HG03064 (cell line): ENCODE data around the gene PLAAT4.

Source experiments
- ATAC-seq: cut with Tn5 transposase; IDR thresholded peaks from one replicate; pipeline ENCODE4 v1.9.1; 2021; ENCODE audit warnings: low read depth; ENCODE audit not compliant: unreplicated experiment

The PLAAT4 gene, protein sequence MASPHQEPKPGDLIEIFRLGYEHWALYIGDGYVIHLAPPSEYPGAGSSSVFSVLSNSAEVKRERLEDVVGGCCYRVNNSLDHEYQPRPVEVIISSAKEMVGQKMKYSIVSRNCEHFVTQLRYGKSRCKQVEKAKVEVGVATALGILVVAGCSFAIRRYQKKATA

DNA sequence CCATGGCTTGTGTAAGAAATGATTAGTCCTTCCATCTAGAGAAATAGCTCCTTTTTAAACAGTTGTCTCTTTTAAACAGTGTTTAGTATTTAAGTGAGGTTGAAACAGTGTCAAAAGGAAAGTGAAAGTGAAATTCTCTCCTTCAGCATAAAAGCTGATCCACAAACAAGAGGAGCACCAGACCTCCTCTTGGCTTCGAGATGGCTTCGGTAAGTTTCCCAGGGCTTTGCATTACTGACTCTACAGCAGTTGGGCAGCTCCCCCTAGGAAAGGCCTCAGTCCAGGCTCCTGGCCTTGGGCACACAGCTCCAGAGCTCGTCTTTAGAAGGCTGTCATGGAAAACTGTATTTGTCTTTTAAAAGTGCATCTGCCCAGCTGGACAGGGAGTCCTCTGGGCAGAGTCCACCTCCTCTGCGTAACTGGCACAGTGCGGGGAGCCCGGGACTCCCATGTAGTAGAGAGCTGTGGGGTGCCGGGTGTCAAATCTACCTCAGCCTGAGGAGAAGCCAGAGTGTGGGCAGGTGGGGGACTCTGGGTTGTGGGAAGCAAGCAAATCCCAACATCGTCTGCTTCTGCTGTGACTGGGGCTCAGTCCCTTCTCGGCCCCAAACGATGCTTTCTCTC, at the start of gene PLAAT4:
TSS of gene PLAAT4 (plus strand) at position 140 of the 624 bp plus-strand sequence. CDS start at position 201, 61 bp downstream.
- ATAC-seq, result no peak

DNA sequence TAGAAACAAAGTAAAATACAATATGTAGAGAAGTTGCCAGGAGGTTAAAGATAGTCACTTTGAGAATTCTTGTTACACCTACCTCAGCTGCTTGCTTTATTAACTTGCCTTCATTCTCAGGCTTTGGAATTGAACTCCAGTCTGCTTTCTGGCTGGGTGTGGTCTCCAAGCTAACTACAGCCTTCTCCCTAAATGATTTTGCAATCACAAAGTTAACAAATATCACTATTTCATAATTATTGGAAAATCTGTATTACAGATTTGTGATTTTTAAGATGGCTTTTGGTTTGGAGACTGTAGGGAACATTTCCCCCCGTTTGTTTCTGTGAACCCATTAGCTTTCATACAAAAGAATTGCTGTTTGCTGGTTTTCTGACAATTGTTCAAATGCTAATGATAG, 47.8 kb upstream of the PLAAT4 start:
- ATAC-seq, result no peak

DNA sequence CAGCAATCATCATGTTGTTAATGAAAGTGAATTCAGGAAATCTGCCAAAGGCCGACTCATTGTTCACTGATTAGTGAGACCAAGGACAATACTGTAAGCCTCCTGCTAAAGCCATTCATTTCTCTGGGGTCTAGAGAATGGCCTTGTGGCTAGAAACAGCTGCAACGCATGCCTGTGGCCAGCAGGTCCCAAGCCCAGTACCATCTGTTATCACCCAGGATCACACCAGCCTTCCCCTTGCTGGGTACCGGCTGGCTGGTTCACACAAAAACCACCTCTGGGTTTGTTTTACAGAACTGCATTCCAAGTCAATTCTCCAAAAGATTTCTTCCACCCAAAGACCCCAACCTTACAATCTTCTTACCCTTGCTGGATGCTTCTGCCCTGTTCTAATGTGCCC, 46.7 kb upstream of the PLAAT4 start:
- ATAC-seq, result no peak

DNA sequence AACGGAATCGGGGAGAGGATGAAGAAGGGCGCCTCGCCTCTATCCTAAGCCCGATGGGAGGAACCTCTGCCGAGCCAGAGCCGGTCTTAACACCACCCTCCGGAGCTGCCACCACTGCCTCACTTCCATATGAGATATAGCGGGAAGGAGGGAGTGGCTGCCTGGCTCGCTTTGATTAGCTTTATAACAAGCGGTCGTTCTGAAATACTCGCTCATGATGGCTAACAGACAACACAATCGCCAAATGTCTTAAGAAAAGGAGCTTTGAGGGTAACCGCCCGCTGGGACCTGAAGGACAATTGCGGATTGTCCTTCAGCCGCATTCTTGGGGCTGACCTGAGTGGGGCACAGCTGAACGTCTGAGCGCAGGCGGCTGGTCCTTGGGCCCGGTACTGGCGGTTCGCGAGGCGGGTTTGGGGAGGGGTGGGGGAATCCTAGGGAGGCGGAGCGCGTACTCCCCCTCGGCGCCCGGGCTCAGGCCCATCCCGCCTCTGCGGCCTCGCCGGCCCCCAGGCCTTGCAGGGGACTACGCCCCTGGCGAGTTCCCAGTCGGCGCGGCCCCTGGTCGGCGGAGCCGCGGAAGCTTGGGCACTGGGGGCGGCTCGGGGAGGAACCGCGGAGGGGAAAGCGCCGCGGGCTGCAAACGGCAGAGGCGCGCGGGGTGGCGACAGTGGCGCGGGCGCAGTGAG, 45.9 kb upstream of the PLAAT4 start, which contains the start of gene PLAAT5:
TSS of gene PLAAT5 (minus strand) at position 617 of the 689 bp plus-strand sequence. CDS start at position 484, 133 bp downstream.
- ATAC-seq, result no peak

DNA sequence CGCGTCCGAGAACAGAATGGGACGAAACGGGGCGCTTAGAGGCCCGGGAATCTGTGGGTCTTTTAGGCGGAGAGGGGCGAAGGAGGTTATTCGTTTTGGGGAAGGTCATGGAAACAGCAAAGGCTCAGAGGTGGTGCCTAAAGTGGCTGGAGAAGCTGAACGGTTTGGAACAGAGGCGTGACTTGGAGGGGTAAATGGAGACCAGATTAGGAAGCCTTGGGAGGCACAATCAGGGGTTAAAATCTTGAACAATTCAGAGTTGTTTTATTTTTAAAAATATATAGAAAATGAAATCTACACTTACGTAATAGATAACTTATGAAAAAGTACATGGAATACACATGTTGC, 45.4 kb upstream of the PLAAT4 start:
- ATAC-seq, result no peak

DNA sequence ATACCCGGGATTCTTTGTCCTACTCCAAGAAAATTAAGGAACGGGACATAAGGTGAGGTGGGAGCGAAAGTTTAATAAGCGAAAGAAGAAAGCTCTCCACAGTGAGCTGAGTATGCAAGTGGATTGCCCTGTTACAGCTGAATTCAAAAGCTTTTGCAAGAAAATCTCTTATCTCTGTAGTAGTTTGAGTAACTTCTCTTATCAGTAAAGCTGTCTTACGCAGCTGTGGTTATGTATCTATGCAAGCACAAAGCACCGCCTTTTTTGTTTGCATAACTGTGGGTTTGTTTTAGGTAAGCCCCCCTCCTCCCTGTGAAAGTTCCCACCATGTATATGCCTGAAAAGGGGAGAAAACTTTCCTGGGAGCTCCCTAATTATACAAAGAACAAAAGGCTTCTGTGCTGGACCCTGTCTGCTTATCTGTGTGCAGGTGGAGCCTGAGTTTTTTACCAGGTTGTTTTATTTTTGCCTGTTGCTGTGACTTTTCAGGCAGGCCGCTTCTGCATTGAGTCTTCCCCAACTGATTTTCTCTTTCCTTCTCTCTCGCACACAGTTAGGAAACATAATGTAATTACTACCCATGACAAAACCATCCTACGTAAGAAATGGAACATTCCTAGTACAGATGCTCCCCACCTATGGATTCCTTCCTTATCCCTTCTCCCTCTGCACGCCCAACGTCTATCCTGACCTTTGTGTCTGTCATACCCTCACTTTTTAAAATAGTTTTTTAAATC, 44.8 kb upstream of the PLAAT4 start:
- no peak for ATAC-seq

DNA sequence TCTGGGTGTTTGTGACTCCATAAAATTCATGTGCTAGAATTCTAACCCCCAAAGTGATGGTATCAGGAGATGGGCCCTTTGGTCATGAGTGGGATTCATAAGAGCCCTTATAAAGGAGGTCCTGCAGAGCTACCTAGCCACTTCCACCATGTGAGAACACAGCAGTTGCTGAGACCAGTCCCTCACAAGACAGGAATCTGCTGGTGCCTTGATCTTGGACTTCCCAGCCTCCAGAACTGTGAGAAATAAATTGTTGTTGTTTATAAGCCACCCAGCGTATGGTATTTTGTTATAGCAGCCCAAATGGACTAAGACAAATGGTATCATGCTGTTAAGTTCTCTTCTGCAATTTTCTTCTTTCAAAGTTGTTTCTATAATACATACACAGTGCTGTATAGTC, 44.2 kb upstream of the PLAAT4 start:
- no peak for ATAC-seq

DNA sequence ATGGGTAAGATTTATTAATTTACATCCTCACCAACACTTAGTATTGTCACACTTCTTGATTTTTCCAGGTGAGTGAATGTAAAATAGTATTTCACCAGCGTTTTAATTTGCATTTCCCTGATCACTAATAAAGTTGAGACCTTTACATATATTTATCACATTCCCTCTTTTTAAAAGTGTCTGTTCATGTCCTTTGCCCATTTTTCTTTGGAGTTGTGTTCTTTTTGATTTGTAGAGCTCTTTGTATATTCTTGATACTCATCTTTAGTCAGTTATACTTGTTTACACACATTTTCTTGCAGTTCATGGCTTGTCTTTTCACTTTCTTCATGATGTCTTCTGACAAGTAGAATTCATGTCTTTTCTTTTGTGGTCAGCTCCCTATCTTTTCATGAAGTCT, 43.5 kb upstream of the PLAAT4 start:
- ATAC-seq, result no peak

DNA sequence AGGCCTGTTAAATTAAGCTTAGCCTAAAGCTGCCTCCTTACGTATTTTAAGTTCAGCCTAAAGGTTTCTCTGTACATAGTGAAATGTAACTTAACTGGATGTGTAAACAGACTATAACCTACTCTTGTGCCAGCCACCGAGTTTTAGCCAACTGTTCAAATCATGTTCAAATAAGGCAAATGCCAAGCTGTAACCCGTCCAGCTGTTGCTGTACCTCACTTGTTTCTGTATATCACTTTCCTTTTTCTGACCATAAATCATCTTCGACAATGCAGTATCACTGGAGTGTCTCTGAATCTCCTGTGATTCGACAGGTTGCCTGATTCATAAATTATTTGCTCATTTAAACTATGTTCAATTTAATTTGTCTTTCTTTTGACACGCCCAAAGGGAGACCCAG, 41.6 kb upstream of the PLAAT4 start:
- no peak for ATAC-seq

DNA sequence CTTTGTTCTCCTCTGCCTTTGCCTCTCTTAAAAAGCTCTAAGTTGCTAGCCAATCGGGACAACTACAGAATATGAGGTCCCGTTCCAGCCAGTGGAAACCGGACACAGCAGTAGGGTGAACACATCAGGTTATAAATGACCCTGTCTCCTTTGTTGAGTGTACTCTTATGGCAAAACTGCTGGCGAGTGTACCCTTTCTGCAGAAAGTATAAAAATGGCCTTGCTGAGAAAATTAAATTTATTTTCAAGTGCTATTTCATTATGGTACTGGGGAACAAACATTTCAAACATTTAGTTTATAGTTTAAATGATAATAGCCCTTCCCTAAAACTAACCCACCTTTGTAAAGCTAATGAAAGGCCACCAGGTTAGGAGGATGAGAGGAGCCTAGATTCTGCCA, 36.7 kb upstream of the PLAAT4 start:
- ATAC-seq, result no peak

DNA sequence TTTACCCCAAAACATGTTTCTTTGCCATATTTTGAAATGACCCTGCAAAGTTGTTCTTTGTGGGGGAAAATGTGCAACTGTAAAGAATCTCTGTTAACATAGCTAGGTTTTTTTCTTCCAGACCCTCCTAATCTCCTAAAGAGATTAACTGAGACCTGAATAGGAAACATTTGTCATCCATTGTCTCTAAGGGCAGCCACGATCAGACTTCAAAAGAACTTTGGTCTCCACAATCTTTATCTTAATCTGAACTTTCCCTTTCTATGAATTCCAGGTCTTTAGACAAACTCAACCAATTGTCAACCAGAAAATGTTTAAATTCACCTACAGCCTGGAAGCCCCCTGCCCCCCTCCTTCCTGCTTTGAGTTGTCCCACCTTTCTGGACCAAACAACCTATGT, 35.4 kb upstream of the PLAAT4 start:
- no peak for ATAC-seq

DNA sequence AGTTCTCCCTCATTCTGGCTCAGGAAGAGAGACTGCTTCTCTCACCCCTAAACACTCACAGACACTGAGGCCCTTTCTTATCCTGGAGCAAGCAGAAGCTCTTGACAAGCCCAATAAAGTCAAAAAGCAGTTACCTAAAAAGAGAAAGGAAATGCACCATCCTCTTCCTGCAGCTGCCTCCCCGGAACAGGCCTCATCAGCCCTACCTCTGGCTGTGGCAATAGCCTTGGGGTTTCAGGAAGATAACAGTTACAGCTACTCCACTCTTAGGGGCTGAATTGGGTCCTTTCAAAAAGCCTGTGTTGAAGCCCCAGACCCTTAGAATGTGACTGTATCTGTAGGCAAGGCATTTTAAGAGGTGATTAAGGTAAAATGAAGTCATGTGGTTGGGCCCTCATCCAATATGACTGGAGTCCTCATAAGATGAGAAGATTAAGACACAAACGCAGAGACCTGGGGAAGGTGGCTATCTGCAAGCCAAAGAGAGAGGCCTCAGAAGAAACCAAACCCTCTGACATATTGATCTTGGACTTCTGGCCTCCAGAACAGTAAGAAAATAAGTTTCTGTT, 34.3 kb upstream of the PLAAT4 start:
- ATAC-seq, result no peak

DNA sequence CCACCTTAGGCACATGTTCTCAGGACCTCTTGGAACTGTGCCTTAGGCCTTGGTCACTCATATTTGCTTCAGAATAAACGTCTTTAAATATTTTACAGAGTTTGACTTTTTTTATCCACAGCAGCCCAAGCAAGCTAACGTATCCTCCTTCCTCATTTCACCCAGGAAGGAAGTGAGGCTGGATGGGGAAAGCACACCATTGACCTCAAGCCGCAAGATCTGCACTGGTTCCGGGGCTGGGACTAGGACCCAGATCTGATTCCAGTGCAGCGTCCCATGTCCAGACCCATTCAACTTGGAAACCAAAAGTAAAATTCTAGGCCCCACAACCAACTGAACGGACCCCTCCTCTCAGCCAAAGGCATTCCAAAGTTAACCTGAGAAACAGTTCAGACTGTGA, 33.1 kb upstream of the PLAAT4 start:
- no peak for ATAC-seq

DNA sequence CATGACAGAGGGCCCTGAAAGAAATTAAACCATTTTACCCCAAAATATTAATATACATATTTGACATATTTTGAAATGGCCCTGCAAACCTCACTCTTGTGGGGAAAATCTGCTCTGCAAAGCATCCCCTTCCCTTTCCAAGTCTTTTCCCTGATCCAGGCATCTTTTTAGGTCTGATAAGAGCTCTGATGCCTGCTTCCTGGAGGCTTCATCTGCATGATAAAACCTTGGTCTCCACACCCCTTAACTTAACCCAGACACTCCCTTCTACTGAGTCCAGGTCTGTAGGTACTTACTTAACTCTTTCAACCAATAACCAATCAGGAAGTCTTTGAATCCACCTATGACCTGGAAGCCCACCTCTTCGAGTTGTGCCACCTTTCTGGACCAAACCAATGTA, 32.6 kb upstream of the PLAAT4 start:
- ATAC-seq, result no peak

DNA sequence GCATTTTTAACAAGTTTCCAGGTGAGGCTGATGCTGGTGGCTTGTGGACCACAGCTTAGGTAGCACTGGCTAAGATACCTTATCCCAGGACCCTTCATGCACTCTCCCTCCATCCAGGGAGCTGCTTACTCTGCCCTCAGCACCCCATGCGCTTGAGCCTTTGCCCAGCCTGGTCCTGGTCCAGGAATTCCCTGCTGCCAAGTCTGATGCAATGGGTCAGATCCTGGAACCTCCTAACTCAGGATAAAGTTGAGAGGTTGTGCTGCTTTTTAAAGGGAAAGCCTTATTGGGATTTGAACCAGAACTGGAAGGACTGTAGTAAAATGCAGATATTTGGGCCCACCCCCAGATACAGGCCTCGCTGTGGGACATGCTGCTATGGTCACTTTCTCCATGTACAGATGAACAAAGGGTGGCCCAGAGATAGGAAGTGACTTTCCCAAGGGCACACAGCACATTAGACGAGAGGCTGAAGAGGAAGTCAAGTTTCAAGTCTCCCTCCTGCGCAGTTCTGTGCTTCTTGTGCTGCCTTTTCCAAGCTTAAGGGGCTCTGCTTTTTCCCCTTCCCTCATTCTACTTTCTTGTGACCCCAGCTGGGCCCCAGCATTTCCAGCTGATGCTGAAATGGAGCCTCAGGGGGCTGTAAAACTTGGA, 31.5 kb upstream of the PLAAT4 start:
- ATAC-seq, result no peak

DNA sequence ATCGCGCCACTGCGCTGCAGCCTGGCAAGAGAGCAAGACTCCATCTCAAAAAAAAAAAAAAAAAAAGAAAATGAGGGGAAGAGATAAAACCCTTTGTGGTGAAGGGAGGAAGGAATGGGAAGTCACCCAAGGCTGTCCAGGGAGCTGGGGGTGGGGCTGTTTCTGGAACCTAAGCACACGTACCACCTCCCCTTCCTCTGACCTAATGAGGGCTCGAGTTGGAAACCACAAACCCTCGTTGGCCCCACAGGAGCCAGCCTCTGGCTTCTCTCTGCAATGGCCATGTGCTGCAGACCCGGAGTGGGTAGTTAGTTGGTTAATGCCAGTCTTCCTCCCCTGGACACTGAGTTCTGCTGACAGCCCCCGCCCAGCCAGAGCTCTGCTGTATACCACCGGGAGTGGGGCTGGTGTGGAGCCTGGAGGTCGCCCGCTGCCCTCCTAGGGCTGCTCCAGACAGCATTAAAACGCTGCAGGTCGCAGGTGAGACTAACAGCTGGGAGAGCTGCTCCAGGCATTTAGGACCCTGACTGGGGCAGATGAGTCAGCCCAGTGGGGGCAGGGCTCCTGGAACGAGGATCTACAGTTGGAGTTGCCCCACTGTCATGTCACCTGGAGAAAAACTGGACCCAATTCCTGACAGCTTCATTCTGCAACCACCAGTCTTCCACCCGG, 30.6 kb upstream of the PLAAT4 start, which contains the start of gene LGALS12:
TSS of gene LGALS12 (plus strand) at position 228 of the 672 bp plus-strand sequence. CDS start at position 603, 375 bp downstream.
- no peak for ATAC-seq

DNA sequence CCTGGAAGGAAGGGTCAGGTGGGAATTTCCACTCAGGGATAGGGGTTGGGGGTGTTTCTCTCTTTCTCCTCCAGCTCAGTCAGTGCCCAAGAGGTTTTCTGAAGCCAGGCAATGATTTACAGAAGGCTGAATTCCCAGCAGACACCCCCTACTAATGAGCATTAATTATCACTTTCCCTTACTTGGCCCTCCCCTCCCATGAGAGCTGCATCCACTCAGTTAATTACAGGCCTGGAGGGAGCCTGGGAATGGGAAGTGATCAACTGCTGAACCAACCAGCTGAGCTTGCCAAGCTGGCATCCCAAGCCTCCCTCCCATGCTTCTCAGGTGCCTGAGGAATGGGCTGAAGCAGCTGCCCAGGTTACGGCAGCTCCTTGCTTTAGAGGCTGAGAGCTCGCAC, 29.7 kb upstream of the PLAAT4 start:
- no peak for ATAC-seq

DNA sequence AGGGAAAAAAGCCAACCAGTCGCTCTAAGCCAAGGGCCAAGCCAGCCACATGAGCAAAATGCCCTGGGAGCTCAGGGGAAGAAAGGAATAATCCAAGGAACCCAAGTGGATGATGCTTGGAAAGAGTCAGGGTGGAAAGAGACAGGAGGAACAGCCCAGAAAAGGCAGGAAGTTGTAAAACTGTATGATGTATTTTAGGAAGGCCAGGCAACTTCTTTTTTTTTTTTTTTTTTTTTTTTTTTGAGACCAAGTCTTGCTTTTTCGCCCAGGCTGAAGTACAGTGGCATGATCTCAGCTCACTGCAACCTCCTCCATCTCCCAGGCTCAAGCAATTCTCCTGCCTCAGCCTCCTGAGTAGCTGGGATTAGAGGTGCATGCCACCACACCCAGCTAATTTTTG, 29.1 kb upstream of the PLAAT4 start:
- no peak for ATAC-seq

DNA sequence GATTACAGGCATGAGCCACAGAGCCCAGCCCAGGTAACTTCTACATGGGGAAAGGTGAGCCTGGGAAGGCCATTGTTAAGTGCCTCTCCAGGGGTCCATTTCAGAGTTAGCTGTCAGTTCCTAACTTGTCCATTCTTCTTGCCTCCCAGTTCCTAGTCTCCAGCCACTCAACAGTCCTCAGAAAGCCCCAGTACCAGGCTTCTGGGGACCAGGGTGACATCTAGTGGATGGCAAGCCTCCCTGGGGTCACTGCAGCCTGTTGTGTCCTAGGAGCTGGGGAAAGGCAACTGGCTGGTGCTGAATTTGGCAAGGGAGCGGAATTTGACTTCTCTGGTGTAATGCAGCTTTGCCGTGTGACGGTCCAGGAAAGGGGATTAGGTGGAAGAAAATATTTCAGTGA, 28.6 kb upstream of the PLAAT4 start:
- no peak for ATAC-seq

DNA sequence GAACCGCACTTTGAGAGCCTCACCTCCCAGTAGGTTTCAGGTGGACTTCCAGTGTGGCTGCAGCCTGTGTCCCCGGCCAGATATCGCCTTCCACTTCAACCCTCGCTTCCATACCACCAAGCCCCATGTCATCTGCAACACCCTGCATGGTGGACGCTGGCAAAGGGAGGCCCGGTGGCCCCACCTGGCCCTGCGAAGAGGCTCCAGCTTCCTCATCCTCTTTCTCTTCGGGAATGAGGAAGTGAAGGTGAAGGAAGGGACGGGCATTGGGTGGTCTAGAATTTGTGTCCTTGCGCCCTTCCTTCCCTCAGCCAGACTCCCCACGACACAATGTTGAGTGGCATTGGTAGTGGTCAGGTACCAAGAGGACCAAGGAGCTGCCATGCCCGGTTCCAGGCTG, 27.9 kb upstream of the PLAAT4 start:
- ATAC-seq, result no peak
